NCI-H345 (cell line): ENCODE data around the gene ZNF426.

Source experiments
- DNase-seq: peaks from one replicate; lab custom pipeline; 2025; lab: John Stamatoyannopoulos, UW

ZNF426 gene

GRCh38 chr19:9498183-9498902 lies 40.1 kb downstream of the ZNF426 start, which contains the start of gene ZNF560:
TSS of gene ZNF560 (minus strand) at chr19:9498616. CDS start at chr19:9475313, 23,303 bp downstream.
- no peak for DNase-seq

GRCh38 chr19:9494096-9494495 lies 44.3 kb downstream of the ZNF426 start:
- DNase-seq = no peak

- DNase-seq = no peak
These were observed 51.4 kb downstream of the ZNF426 start for GRCh38 chr19:9487016-9487415.

GRCh38 chr19:9485140-9485539 lies 53.3 kb downstream of the ZNF426 start:
- DNase-seq = no peak

- no peak for DNase-seq
These were observed 63.5 kb downstream of the ZNF426 start for GRCh38 chr19:9474975-9475374.
